ENCODE measurements around the gene POU6F2. TPM values are rescaled to one million over a fixed set of nuclear protein-coding genes. Genes with fewer than 3 reads are reported as not detected.

Gene POU6F2
- total RNA-seq, 1 donor from 2014 or later, result 34.7 TPM

DNA sequence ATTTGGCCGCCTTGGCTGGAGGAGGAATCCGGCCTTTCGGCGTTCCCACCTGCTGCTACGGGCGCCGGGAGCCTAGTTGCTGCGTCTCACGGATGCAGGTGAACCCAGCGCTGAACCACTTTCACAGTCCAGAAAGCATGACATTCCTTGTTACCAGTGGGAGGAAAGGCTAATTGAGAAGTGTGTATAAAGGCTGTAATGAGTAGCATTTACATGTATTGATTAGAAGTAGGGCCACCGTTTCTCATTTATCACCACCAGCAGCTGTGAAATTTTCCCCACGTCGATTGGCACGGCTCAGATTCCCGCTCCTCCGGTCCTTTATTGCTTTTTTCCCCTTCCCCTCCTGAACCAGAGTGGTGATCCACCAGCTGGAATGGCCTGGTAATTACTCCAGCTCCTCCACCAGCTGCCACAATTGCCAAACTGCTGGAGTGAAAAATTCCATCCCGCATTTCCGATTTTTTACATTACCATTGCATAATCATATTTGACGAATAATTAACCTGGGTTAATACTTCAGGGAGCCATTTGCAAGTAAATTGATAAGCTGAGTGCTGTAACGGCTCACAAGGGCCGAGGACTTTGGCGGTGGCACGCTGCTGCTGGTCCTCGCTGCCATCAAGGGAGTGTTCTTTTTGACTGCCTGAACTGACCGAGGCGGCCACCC is 153.3 kb downstream of the POU6F2 start:
- no peaks in the 10 kb centered on the region for H3K36me3 Mint-ChIP-seq (ENCODE audit: unreplicated experiment)
- H3K27me3 Mint-ChIP-seq (ENCODE audit: unreplicated experiment), result peaks cover 11% of the 10 kb centered on the region
- peak overlapping the region; percentile 49 for H3K4me3 Mint-ChIP-seq (ENCODE audit: unreplicated experiment)
- peak overlapping the region; percentile 77 for H3K27ac Mint-ChIP-seq (ENCODE audit: unreplicated experiment)
- H3K9me3 Mint-ChIP-seq (ENCODE audit: unreplicated experiment), result peaks cover 13% of the 10 kb centered on the region
- TF ChIP-seq, protein P1, sequence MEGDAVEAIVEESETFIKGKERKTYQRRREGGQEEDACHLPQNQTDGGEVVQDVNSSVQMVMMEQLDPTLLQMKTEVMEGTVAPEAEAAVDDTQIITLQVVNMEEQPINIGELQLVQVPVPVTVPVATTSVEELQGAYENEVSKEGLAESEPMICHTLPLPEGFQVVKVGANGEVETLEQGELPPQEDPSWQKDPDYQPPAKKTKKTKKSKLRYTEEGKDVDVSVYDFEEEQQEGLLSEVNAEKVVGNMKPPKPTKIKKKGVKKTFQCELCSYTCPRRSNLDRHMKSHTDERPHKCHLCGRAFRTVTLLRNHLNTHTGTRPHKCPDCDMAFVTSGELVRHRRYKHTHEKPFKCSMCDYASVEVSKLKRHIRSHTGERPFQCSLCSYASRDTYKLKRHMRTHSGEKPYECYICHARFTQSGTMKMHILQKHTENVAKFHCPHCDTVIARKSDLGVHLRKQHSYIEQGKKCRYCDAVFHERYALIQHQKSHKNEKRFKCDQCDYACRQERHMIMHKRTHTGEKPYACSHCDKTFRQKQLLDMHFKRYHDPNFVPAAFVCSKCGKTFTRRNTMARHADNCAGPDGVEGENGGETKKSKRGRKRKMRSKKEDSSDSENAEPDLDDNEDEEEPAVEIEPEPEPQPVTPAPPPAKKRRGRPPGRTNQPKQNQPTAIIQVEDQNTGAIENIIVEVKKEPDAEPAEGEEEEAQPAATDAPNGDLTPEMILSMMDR (IDR thresholded peaks at IDR 0.05; ENCODE audit: partially characterized antibody, unreplicated experiment), result no peak
- H3K4me1 Mint-ChIP-seq (ENCODE audit: low read depth, unreplicated experiment), result peaks cover 42% of the 10 kb centered on the region
- DNase-seq, result peak; percentile 50

DNA sequence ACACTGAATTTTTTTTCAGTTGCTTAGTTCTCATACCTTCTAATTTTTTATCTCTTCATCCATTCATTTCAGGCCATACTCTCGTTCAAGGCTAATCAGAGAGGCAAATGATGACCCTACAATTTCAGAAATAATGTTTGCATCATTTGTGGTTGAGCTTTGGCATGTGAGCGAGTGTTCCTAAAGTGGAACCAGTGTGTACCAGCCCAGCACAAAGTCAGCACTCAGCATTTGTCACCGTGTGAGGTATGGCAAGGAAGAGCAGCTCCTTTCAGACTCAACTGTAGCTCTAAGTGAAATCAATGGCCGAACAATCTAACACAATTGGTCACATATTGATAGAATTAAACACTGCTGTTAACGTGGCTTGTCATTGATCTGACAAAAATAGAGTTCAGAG is 154.6 kb downstream of the POU6F2 start:
- Mint-ChIP-seq H3K36me3 (ENCODE audit: unreplicated experiment) (peaks cover 2% of the 10 kb centered on the region), H3K27ac (ENCODE audit: unreplicated experiment) (peak overlapping the region; percentile 64)

DNA sequence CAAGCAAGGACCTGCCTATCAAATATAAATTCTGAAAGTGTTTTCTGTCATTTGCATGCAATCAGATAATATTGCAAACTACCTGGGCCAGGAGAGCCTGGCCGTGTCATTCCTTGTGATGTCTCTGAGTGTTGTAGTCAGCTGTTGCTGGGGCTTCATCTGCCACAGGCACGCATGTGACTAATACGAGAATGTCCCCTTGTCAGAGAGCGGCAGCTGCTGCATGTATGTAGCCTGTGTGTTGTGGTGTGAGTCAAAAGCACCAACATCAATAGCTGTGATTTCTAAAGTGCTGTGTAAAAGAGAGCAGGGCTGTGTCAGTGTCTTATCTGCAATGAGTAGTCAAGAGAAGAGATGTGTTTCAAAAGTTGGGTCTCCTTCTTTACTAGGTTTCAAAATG is 155.4 kb downstream of the POU6F2 start:
- H3K27ac Mint-ChIP-seq (ENCODE audit: unreplicated experiment), result peak overlapping the region; percentile 64
- peaks cover 11% of the 10 kb centered on the region for H3K9me3 Mint-ChIP-seq (ENCODE audit: unreplicated experiment)
- peaks cover 7% of the 10 kb centered on the region for H3K27me3 Mint-ChIP-seq (ENCODE audit: unreplicated experiment)
- H3K4me3 Mint-ChIP-seq (ENCODE audit: unreplicated experiment), result no peak overlapping the region
- TF ChIP-seq, protein P1 (IDR thresholded peaks at IDR 0.05; ENCODE audit: partially characterized antibody, unreplicated experiment), result no peak
- no peak for DNase-seq
- peaks cover 30% of the 10 kb centered on the region for H3K4me1 Mint-ChIP-seq (ENCODE audit: low read depth, unreplicated experiment)
- H3K36me3 Mint-ChIP-seq (ENCODE audit: unreplicated experiment), result peaks cover 8% of the 10 kb centered on the region

More for the DNA sequence above, 154.6 kb downstream of the POU6F2 start:
- DNase-seq, result no peak
- Mint-ChIP-seq H3K4me1 (ENCODE audit: low read depth, unreplicated experiment) (peaks cover 33% of the 10 kb centered on the region), H3K9me3 (ENCODE audit: unreplicated experiment) (peaks cover 11% of the 10 kb centered on the region), H3K27me3 (ENCODE audit: unreplicated experiment) (peaks cover 9% of the 10 kb centered on the region), H3K4me3 (ENCODE audit: unreplicated experiment) (peak overlapping the region; percentile 42)
- TF ChIP-seq, protein P1 (IDR thresholded peaks at IDR 0.05; ENCODE audit: partially characterized antibody, unreplicated experiment), result no peak

DNA sequence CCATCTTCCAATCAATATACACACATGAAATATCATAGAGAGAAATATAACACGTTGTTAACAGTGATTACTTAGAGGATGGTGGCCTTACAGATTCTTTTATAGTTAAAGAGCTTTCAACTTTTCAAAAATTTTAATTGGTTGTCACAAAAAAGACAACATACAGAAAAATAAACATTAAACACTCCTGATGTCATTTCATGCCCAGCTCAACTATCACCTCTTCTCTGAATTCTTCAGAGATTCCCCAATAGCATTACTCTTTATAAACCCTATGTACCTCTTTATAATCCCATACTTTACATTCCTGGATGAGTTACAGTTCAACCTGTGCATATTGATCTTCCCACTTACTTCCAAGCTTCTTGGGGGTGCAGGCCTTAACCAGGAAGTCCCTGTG is 159.8 kb downstream of the POU6F2 start:
- Mint-ChIP-seq H3K27ac (ENCODE audit: unreplicated experiment) (no peak overlapping the region), H3K4me3 (ENCODE audit: unreplicated experiment) (no peak overlapping the region), H3K4me1 (ENCODE audit: low read depth, unreplicated experiment) (peaks cover 11% of the 10 kb centered on the region), H3K27me3 (ENCODE audit: unreplicated experiment) (peaks cover 3% of the 10 kb centered on the region), H3K9me3 (ENCODE audit: unreplicated experiment) (peaks cover 4% of the 10 kb centered on the region), H3K36me3 (ENCODE audit: unreplicated experiment) (peaks cover 20% of the 10 kb centered on the region)
- TF ChIP-seq, protein P1 (IDR thresholded peaks at IDR 0.05; ENCODE audit: partially characterized antibody, unreplicated experiment), result no peak
- no peak for DNase-seq

DNA sequence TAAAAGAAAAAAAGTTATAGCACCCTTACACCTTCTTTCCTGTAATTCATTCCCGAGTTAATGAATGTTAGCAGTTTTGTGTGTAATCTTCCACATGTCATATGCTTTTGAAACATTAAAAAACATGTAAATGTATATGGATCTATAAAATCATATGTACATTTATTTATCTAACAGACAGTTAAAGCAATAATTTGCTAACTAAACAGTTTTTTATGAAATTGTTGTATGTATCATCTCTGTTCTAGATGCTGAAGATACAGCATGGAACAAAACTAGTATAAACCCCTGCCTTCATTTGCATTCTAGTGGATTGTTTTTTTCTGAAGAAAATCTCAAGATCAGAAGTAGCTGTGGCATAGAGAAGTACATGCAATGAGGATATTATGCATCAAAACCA is 165.0 kb downstream of the POU6F2 start:
- no peaks in the 10 kb centered on the region for H3K9me3 Mint-ChIP-seq (ENCODE audit: unreplicated experiment)

More for the DNA sequence above, 165.0 kb downstream of the POU6F2 start:
- Mint-ChIP-seq H3K4me3 (ENCODE audit: unreplicated experiment) (no peak overlapping the region), H3K27me3 (ENCODE audit: unreplicated experiment) (no peaks in the 10 kb centered on the region), H3K4me1 (ENCODE audit: low read depth, unreplicated experiment) (no peaks in the 10 kb centered on the region), H3K27ac (ENCODE audit: unreplicated experiment) (no peak overlapping the region), H3K36me3 (ENCODE audit: unreplicated experiment) (peaks cover 13% of the 10 kb centered on the region)
- TF ChIP-seq, protein P1 (IDR thresholded peaks at IDR 0.05; ENCODE audit: partially characterized antibody, unreplicated experiment), result no peak
- no peak for DNase-seq
